SK-N-MC (cell line): ENCODE measurements around the gene JUP.

Experiments used
- EZH2 ChIP-seq: fragments of 200-600 bp; sonication (generic); IDR thresholded peaks from one replicate; pipeline ENCODE4 v1.6.1; 2017; ENCODE audit warnings: antibody characterized with exemption
- POLR2AphosphoS5 ChIP-seq: IDR thresholded peaks from 2 replicates; pipeline ENCODE4 v1.6.1; 2012; ENCODE audit warnings: mild to moderate bottlenecking, low read depth, low read length, borderline replicate concordance

GRCh38 chr17:41823580-41823979 is 37.1 kb upstream of the JUP start:
- TF ChIP-seq POLR2AphosphoS5: no peak
- TF ChIP-seq EZH2: no peak
